DOHH2 (cell line): ENCODE measurements around the gene CACNA1D.

Source experiments
- CTCF ChIP-seq: fragments of 200-600 bp; sonication (generic); IDR thresholded peaks from one replicate; pipeline ENCODE4 v1.5.1; 2014; ENCODE audit warnings: antibody characterized with exemption, mild to moderate bottlenecking, low read depth, low read length; ENCODE audit not compliant: poor library complexity, severe bottlenecking
- EZH2phosphoT487 ChIP-seq: fragments of 200-600 bp; sonication (generic); IDR thresholded peaks from 2 replicates; pipeline ENCODE4 v1.6.1; 2017; ENCODE audit warnings: borderline replicate concordance, mild to moderate bottlenecking, antibody characterized with exemption, low read length, moderate library complexity, mixed read lengths

DNA sequence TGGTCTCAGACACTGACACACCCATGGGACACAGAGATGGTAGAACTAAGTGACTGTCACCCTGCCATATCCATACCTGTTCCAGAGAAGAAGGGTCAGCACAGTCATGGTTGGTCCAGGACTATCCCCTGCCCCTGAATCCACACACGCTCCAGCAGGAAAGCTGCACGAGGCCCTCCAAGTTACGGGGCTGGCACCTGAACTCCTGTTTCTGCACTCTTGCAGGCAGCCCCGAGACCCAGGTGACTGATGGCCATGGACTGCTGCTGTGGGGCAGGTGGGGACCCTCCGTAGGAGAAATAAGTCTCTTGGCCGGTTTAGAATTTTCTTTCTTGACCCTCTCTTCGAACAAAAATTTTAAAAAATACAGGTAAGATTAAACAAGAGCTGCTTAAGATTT lies 321.2 kb downstream of the CACNA1D start:
- no peak for TF ChIP-seq CTCF
- TF ChIP-seq EZH2phosphoT487 = no peak
